Cerebellar cortex (tissue), 1 donor: Measurements from ENCODE around the gene ZNF784.

ENCODE experiments used
- DNase-seq: peaks from one replicate; pipeline ENCODE4 v3.0.0-alpha.2; 2015; ENCODE audit warnings: low spot score

The ZNF784 gene

GRCh38 chr19:55643003-55643886 lies 18.9 kb upstream of the ZNF784 start, which contains the start of gene ZNF581:
Gene ZNF581, plus strand, starts transcription at chr19:55643649. Its CDS starts 923 bp downstream, at chr19:55644572.
- DNase-seq: peak; percentile 77

GRCh38 chr19:55642153-55643002 lies 18.0 kb upstream of the ZNF784 start:
- no peak for DNase-seq

DNA sequence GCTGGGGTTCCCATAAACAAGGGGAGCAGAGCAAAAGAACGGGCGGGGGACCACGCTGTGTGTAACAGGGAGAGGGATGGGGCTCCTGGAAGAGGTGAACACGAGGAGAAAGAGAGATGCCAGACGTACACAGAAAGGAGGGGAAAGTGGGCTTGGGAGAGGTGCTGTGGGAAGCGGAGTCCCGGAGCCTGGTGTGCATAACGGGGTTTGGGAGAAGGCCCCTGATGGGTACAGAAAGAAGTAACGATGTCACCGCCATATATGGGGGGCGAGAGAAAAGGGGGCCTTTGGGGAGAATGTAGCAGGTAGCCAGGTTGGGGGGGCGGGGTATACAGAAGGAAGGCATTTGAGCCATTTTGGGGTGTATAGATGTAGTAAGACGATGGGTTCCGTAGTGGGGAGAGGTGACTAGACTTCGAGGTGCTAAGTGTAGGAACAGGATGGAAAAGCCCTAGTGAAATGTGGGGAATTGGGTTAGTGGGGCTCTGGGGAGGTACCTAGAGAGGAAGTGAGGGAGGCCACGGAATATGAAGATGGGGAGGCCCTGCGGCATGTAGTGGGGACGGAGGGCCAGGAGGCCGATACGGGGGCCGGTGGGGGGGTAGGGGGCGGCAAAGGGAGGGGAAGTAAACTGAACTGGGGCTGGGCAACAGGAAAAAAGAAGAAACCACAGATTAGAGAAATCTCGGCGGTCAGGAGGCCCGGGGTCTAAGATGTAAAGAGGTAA lies 17.2 kb upstream of the ZNF784 start:
- DNase-seq: peak; percentile 51

- peak; percentile 69 for DNase-seq
These were observed 16.4 kb upstream of the ZNF784 start, which contains the start of gene ZNF580 for GRCh38 chr19:55640577-55641425. Gene ZNF580, plus strand, starts transcription at chr19:55641002. Its CDS starts 1,507 bp downstream, at chr19:55642509.

DNA sequence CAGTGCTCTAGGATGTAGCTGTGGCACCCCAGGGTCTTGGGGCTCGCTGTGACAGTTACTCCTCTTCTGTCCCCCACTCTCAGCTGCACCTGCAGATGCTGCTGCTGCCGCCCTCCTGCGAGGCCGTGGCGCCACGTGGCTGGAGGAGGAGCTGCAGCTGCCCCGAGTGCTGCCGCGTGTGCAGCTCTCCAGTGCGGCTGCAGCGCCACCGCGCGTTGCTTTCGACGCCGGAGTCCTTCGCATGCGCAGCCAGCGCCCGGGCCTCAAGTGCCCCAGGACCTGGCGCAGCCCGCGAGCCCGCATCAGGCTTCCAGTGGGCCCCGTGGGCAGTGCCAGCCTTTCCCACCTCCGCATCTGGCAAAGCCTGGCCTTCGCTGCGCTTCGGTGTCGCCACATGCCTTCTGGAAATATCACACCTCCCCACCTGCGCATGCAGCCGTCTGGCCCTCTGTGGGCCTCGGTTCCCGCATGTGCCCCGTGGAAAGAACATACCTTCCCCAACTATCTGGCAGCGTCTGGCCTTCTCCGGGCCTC lies 15.7 kb upstream of the ZNF784 start:
- no peak for DNase-seq

GRCh38 chr19:55638864-55639359 lies 14.5 kb upstream of the ZNF784 start:
- DNase-seq: no peak

DNA sequence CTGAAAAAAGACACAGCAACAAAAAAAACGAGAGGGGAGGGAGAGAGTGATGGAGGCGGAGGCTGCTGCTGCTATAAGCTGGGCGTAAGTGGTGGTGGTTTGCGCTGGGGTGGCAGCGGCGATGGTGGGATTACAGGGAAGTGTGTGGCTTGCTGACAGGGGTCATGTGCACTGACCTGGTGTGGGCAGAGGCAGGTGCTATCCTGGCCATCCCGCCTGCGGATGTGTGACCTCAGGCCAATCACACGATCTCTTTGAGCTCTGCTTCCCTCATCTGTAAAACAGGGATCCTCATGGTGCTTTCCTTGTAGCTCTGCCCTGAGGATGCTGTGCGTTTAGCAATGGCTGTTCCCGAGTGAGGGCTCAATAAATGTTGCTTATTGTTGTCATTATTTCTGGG lies 13.2 kb upstream of the ZNF784 start:
- DNase-seq: no peak

- DNase-seq: no peak
These were observed 12.4 kb upstream of the ZNF784 start for GRCh38 chr19:55636723-55637122.

DNA sequence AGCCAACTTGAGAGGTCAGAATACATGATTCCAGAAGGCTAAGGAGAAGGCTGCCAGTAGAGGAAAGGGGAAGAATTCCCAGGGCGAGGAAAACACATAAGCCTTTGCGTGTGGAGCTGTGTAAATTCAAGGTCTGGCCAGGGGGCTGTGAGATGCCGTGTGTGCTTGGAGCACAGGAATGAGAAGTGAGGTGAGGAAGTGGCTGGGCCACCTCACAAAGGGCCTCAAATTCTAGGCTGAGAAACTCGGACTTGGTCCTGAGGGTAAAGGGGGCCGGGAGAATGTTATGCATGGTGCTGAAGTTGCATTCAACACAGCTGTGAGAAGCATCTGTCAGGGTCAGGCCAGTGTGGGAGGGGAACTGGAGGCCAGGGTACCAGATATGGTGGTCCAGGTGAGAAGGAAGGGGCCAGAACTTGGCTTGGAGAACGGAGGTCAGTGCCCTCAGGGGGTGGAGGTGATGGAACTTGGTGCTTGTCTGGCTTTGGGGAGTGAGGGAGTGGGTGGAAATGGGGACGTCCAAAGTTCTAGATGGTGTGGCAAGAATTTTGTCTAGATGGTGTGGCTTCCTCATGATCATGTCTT lies 11.6 kb upstream of the ZNF784 start:
- DNase-seq: no peak

DNA sequence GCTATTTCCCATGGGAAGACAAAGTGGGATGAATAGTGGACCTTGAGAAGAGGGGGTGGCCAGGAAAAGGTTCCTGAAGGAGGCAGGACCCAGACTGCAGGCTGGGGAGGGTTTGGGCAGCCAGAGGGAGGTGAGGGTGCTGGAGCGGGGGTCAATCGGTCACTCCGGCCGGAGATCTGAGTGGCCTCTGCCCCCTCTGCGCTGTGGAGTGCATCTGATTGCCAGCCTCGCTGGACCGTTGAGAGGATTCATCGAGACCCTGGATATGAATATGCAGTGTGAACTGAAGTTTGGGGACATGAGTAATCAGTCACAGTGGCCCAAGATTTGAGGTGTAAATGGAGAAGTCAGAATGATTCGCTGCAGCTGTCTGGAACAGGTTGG lies 11.0 kb upstream of the ZNF784 start:
- DNase-seq: no peak

- no peak for DNase-seq
These were observed 9.5 kb upstream of the ZNF784 start for GRCh38 chr19:55633861-55634260.

DNA sequence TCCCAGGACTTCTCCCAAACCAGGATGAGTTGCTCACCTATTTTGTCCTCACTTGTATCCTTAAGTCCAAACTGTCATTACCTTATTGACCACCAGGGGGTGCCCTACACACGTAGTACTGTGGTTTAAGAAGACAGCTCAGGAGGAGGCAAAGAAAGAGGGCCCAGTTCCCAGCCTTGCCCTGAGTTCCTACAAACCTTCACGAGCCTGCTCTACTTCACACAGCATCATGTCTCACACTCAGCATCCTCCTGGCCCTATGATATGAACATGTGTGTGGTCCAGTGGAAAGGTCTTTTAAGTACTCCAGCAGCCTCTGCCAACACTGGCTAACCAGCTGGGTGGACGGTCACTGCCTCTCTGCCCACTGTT lies 8.1 kb upstream of the ZNF784 start:
- peak; percentile 97 for DNase-seq

GRCh38 chr19:55626350-55626749 lies 2.0 kb upstream of the ZNF784 start:
- DNase-seq: no peak

DNA sequence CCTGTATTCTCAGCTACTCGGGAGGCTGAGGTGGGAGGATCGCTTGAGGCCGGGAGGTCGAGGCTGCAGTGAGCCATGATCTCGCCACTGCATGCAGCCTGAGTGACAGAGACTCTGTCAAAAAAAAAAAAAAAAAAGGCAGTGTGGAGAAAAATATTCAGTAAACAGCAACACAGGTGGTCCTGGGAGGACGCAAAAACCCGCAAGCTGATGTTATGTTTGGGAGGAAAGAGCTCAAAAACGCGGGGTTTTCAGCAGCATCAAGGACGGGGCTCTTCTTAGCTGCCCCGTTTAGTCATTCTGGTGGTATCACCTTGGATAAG lies 599 bp upstream of the ZNF784 start:
- DNase-seq: no peak

- DNase-seq: no peak
These were observed 805 bp downstream of the ZNF784 start for GRCh38 chr19:55623561-55623960.

- no peak for DNase-seq
These were observed 1.2 kb downstream of the ZNF784 start for GRCh38 chr19:55623130-55623529.

GRCh38 chr19:55622242-55622969 lies 2.0 kb downstream of the ZNF784 start:
- no peak for DNase-seq

DNA sequence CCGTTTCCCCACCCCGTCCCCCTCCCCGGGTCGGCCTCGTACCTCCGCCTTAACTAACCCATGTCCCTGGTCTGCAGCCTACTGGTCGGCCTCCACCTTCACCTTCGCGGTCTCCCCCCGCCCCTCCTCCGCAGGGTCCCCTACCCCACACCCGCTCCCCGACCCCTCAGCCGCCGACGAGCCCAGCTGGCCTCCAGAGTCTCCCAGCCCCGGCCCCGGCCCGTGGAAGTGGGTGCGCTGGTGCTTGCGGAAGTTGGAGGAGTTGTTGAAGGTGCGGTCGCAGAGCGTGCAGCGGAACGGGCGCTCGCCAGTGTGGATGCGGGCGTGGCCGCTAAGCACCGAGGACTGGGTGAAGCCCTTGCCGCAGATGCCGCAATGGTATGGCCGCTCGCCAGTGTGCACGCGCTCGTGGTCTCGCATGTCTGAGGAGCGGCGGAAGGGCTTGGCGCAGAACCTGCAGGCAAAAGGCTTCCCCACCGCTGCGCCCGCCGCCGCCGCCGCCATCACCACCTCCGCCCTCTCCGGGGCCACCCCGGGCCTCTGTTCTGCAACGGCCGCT lies 2.6 kb downstream of the ZNF784 start:
- no peak for DNase-seq

DNA sequence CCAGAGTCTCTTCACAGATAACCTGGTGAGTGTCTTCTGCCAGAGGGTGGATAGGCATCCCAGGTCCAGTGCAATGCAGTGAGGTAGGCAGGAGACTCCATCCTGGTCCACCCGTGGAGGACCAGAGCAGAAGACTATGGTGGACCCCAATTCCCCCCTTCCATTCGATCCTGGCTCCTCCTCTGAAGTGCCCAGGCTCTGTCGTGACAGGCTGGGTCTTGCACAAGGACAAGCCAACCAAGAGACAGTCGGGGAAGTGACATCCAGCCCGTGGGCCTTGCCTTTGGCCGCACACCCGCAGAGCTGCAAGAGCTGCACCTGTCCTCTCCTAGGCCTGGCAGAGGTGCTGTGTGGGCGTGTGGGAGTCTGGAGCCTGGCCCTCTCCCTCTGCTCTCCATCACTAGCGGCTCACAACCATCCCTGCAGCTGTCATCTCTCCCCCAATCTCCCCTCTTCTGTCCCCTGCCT lies 3.1 kb downstream of the ZNF784 start:
- no peak for DNase-seq
